Endothelial cell of umbilical vein (primary cell): ENCODE measurements around the gene SYT10. TPM values are rescaled to one million over a fixed set of nuclear protein-coding genes. Genes with fewer than 3 reads are reported as not detected.

ENCODE experiments used
- BruUV-seq: library from RNA; stranded (reverse); fragments of 400-500 nt; replicated peaks from 2 replicates; lab custom pipeline; 2021; lab: Mats Ljungman, UMichigan
- CTCF ChIA-PET: fragments of 300-600, 350-600 bp; sonication (Branson Sonifier 250); formaldehyde crosslinking; loops from one replicate; lab custom pipeline; 2021; ENCODE audit warnings: antibody characterized with exemption, inconsistent platforms; lab: Charles Lee
- POLR2A ChIA-PET: fragments of 300-600, 350-600 bp; sonication (Branson Sonifier 250); formaldehyde crosslinking; loops from one replicate; lab custom pipeline; 2021; ENCODE audit warnings: antibody characterized with exemption, inconsistent platforms; lab: Charles Lee
- DNase-seq: peaks from one replicate; pipeline ENCODE4 v3.0.0-alpha.2; 2011; ENCODE audit warnings: low read depth, low spot score
- FAIRE-seq: peaks from 2 replicates; lab custom pipeline; 2011; peaks lifted over from hg19 to GRCh38; lab: Jason Lieb, UNC
- H2AFZ ChIP-seq: 2 replicates; pipeline ENCODE4 v1.6.0; 2012; ENCODE audit warnings: low read depth, low read length, control low read depth, inconsistent platforms
- H3K27ac ChIP-seq: 2 replicates; pipeline ENCODE4 v1.5.1; 2011; ENCODE audit warnings: low read depth, mild to moderate bottlenecking, control low read depth, low read length, moderate library complexity; ENCODE audit not compliant: insufficient read depth
- H3K27me3 ChIP-seq, 2 experiments: 2 replicates each; pipeline versions ENCODE4 v1.6.0 to v1.6.1; 2011; ENCODE audit warnings: low read length in 2 of 2, mixed read lengths in 1 of 2; ENCODE audit not compliant: control insufficient read depth in 2 of 2, insufficient read depth in 2 of 2
- H3K36me3 ChIP-seq, 2 experiments: 2 replicates in 1 of 2; 3 replicates in 1 of 2; pipeline ENCODE4 v1.5.1; 2011; ENCODE audit warnings: low read length in 2 of 2, mild to moderate bottlenecking in 1 of 2, moderate library complexity in 1 of 2; ENCODE audit not compliant: control insufficient read depth in 2 of 2, insufficient read depth in 2 of 2; ENCODE audit errors: extremely low read depth in 1 of 2
- H3K4me1 ChIP-seq: 3 replicates; pipeline ENCODE4 v1.5.1; 2011; ENCODE audit warnings: mild to moderate bottlenecking, low read length; ENCODE audit not compliant: control insufficient read depth, insufficient read depth; ENCODE audit errors: extremely low read depth
- H3K4me2 ChIP-seq: 2 replicates; pipeline ENCODE4 v1.6.1; 2011; ENCODE audit warnings: low read length, control low read depth, mixed read lengths; ENCODE audit not compliant: insufficient read depth
- H3K4me3 ChIP-seq, 3 experiments: fragments of 200-600 bp in 1 of 3; sonication (generic), shearing (Covaris generic) in 1 of 3; replicated peaks in 1 of 3; 2 replicates each; pipeline ENCODE4 v1.5.1; 2011 to 2016; ENCODE audit warnings: control low read depth in 3 of 3, low read length in 3 of 3, mild to moderate bottlenecking in 2 of 3, inconsistent platforms in 1 of 3, low read depth in 1 of 3, moderate library complexity in 1 of 3; ENCODE audit not compliant: insufficient read depth in 1 of 3
- H3K79me2 ChIP-seq: 2 replicates; pipeline ENCODE4 v1.6.0; 2012; ENCODE audit warnings: low read length, inconsistent platforms; ENCODE audit not compliant: control insufficient read depth, insufficient read depth
- H3K9ac ChIP-seq: replicated peaks from 2 replicates; pipeline ENCODE3; 2011; ENCODE audit warnings: low read length, control low read depth; ENCODE audit not compliant: insufficient read depth; ENCODE audit errors: extremely low read depth
- H3K9me1 ChIP-seq: replicated peaks from 3 replicates; pipeline ENCODE4 v1.6.0; 2011; ENCODE audit warnings: mild to moderate bottlenecking, low read length; ENCODE audit not compliant: control insufficient read depth, insufficient read depth; ENCODE audit errors: extremely low read depth
- H3K9me3 ChIP-seq: replicated peaks from 2 replicates; pipeline ENCODE4 v1.5.1; 2012; ENCODE audit warnings: low read length, inconsistent platforms; ENCODE audit not compliant: control insufficient read depth, insufficient read depth
- H4K20me1 ChIP-seq: replicated peaks from 2 replicates; pipeline ENCODE3; 2011; ENCODE audit warnings: mild to moderate bottlenecking, low read length; ENCODE audit not compliant: control insufficient read depth, insufficient read depth; ENCODE audit errors: extremely low read depth
- CTCF ChIP-seq, 2 donors: IDR thresholded peaks; 1 replicate in 1 of 2; 2 replicates in 1 of 2; pipeline ENCODE4 v1.5.1; 2011; ENCODE audit warnings: low read length in 2 of 2, mild to moderate bottlenecking in 2 of 2, moderate library complexity in 2 of 2, control low read depth in 1 of 2, inconsistent platforms in 1 of 2, low read depth in 1 of 2; ENCODE audit not compliant: insufficient read depth in 1 of 2; ENCODE audit errors: extremely low read depth in 1 of 2
- EZH2 ChIP-seq: IDR thresholded peaks from 2 replicates; pipeline ENCODE4 v1.6.1; 2012; ENCODE audit warnings: borderline replicate concordance, low read depth, mild to moderate bottlenecking, moderate library complexity, low read length, inconsistent platforms; ENCODE audit not compliant: severe bottlenecking
- FOS ChIP-seq: IDR thresholded peaks from 2 replicates; pipeline ENCODE4 v1.6.1; 2011; ENCODE audit warnings: mild to moderate bottlenecking, low read length, moderate library complexity, borderline replicate concordance; ENCODE audit not compliant: insufficient read depth
- GATA2 ChIP-seq: IDR thresholded peaks from 2 replicates; pipeline ENCODE4 v1.7.0; 2011; ENCODE audit warnings: low read depth, mild to moderate bottlenecking, moderate library complexity, mixed read lengths, low read length; ENCODE audit not compliant: insufficient read length, insufficient read depth
- JUN ChIP-seq: IDR thresholded peaks from 2 replicates; pipeline ENCODE4 v1.6.1; 2011; ENCODE audit warnings: borderline replicate concordance, low read depth; ENCODE audit not compliant: insufficient read length, insufficient read depth
- MAX ChIP-seq: IDR thresholded peaks from 2 replicates; pipeline ENCODE4 v1.6.1; 2011; ENCODE audit not compliant: insufficient read depth, insufficient read length
- MYC ChIP-seq: IDR thresholded peaks from one replicate; pipeline ENCODE4 v1.6.1; 2011; ENCODE audit warnings: mild to moderate bottlenecking, low read depth, low read length
- POLR2A ChIP-seq: IDR thresholded peaks from 2 replicates; pipeline ENCODE4 v1.6.1; 2012; ENCODE audit warnings: low read depth, mild to moderate bottlenecking, control low read depth, low read length
- POLR2AphosphoS5 ChIP-seq: IDR thresholded peaks from 2 replicates; pipeline ENCODE4 v1.6.1; 2012; ENCODE audit warnings: low read depth, mild to moderate bottlenecking, control low read depth, low read length, moderate library complexity; ENCODE audit not compliant: insufficient read depth
- dilution Hi-C: fragments of 300-500 bp; cut with MboI; formaldehyde crosslinking; loops from one replicate; pipeline ENCODE4 v1.15.0; 2019; ENCODE audit warnings: low sequenced_read_pairs; ENCODE audit not compliant: extremely low pct_ligation_motif_present
- intact Hi-C: fragments of 100-400 bp; cut with micrococcal nuclease; formaldehyde crosslinking; loops from one replicate; pipeline ENCODE4 v1.10.0; 2022
- polyA plus RNA-seq, 4 experiments: library from polyadenylated mRNA; depleted of rRNA in 3 of 4; stranded (reverse) in 3 of 4; unstranded in 1 of 4; fragments of >200 nt; gene quantifications; 2 replicates each; pipeline versions ENCODE4 v1.2.1 to v1.2.3, GENCODE V29; 2011 to 2012; ENCODE audit warnings: missing spikeins in 1 of 4
- total RNA-seq: library from RNA; stranded (reverse); gene quantifications from 2 replicates; pipeline ENCODE4 v1.2.3, GENCODE V29; 2021

The SYT10 gene
- total and polyA plus RNA-seq, 2 donors (not counting 3 experiments of a cell fraction or from before 2014, with no cell fraction given) = not detected

- Histone ChIP-seq H3K9me1 (no peaks in the 10 kb centered on the region), H3K27ac (no peak overlapping the region), H3K9ac (no peak overlapping the region), H3K4me1 (no peaks in the 10 kb centered on the region), H3K4me3 (no peak overlapping the region), H3K27me3 (no peaks in the 10 kb centered on the region), H3K9me3 (no peaks in the 10 kb centered on the region), H4K20me1 (no peaks in the 10 kb centered on the region), H2AFZ (no peak overlapping the region), H3K4me2 (no peak overlapping the region), H3K79me2 (no peaks in the 10 kb centered on the region), H3K36me3 (no peaks in the 10 kb centered on the region)
- dilution Hi-C loops = no loop called here
- intact Hi-C loops = no loop called here
- FAIRE-seq (no peak), DNase-seq (no peak)
- CTCF ChIA-PET = no interaction called here
- BruUV-seq = no TSS peak
- TF ChIP-seq MYC = no peak
- TF ChIP-seq MAX = no peak
- no peak for TF ChIP-seq EZH2
- TF ChIP-seq JUN = no peak
- no peak for TF ChIP-seq CTCF (IDR thresholded peaks at IDR 0.05; ENCODE audit: extremely low read depth in 1 of 2, insufficient read depth in 1 of 2, low read depth in 1 of 2, low read length in 2 of 2)
- no peak for TF ChIP-seq POLR2AphosphoS5
- no peak for TF ChIP-seq FOS
- TF ChIP-seq POLR2A = no peak
- TF ChIP-seq GATA2 = no peak
- POLR2A ChIA-PET = no interaction called here
Measured at GRCh38 chr12:33376153-33376552, 63.5 kb downstream of the SYT10 start.
